ENCODE data around the gene IGSF23.

GRCh38 chr19:44573627-44574026 is 39.7 kb upstream of the IGSF23 start:
- TF ChIP-seq EP300 (IDR thresholded peaks at IDR 0.05): no peak
- TF ChIP-seq CTCF (IDR thresholded peaks at IDR 0.05): no peak
- no peak for TF ChIP-seq POLR2A (IDR thresholded peaks at IDR 0.05)

Data from sigmoid colon (tissue), 4 donors.